HEK293 (cell line): Measurements from ENCODE around the gene AKAP12.
A peak's percentile ranks its signal among the peaks of the same experiment; 100 is the strongest.

Experiments
- CTCF ChIA-PET: fragments of 350-600 bp; formaldehyde crosslinking; extraction: SDS; loops from one replicate; lab custom pipeline; 2021; ENCODE audit warnings: antibody characterized with exemption; lab: Yijun Ruan, JAX
- POLR2A ChIA-PET: fragments of 300-600 bp; formaldehyde crosslinking; extraction: SDS; loops from one replicate; lab custom pipeline; 2020; ENCODE audit warnings: antibody characterized with exemption, inconsistent platforms; lab: Yijun Ruan, JAX
- H3K27ac ChIP-seq: fragments of 200-500 bp; sonication (Bioruptor generic); 2 replicates; pipeline ENCODE4 v1.5.1; 2014; ENCODE audit warnings: low read depth, low read length, control low read depth, inconsistent platforms; ENCODE audit errors: extremely low read depth
- H3K36me3 ChIP-seq, 2 experiments: fragments of 200-500 bp in 1 of 2; sonication (Bioruptor generic) in 1 of 2; 1 replicate in 1 of 2; 2 replicates in 1 of 2; pipeline ENCODE4 v1.5.1; 2014 to 2017; ENCODE audit warnings: inconsistent platforms in 2 of 2, low read length in 2 of 2; ENCODE audit not compliant: control insufficient read depth in 2 of 2, insufficient read depth in 1 of 2
- H3K4me1 ChIP-seq: fragments of 200-500 bp; sonication (Bioruptor generic); 2 replicates; pipeline ENCODE4 v1.5.1; 2014; ENCODE audit warnings: mild to moderate bottlenecking, low read length, inconsistent platforms; ENCODE audit not compliant: control insufficient read depth, insufficient read depth
- H3K4me3 ChIP-seq: 2 replicates; pipeline ENCODE4 v1.5.1; 2011; ENCODE audit warnings: low read depth, mild to moderate bottlenecking, control low read depth, low read length, moderate library complexity
- H3K9me3 ChIP-seq: fragments of 200-500 bp; sonication (Bioruptor generic); 2 replicates; pipeline ENCODE4 v1.5.1; 2014; ENCODE audit warnings: low read depth, low read length, inconsistent platforms; ENCODE audit not compliant: control insufficient read depth, insufficient read depth
- AEBP2 ChIP-seq: fragments of 450-650 bp; formaldehyde crosslinking; IDR thresholded peaks from 2 replicates; pipeline ENCODE4 v1.5.1; 2016; ENCODE audit warnings: missing biosample characterization, missing genetic modification characterization, borderline replicate concordance
- FEZF1 ChIP-seq: fragments of 450-650 bp; formaldehyde crosslinking; IDR thresholded peaks from 2 replicates; pipeline ENCODE4 v1.5.1; 2016; ENCODE audit warnings: missing biosample characterization, missing genetic modification characterization
- HIC1 ChIP-seq: fragments of 450-650 bp; formaldehyde crosslinking; IDR thresholded peaks from 2 replicates; pipeline ENCODE4 v1.5.1; 2016; ENCODE audit warnings: missing biosample characterization, missing genetic modification characterization
- HOXC10 ChIP-seq: sonication (generic); formaldehyde crosslinking; IDR thresholded peaks from 2 replicates; pipeline ENCODE4 v1.8.1; 2023; ENCODE audit warnings: mild to moderate bottlenecking, missing genetic modification reagents
- KLF1 ChIP-seq: fragments of 450-650 bp; formaldehyde crosslinking; IDR thresholded peaks from 2 replicates; pipeline ENCODE4 v1.5.1; 2016; ENCODE audit warnings: missing biosample characterization, missing genetic modification characterization
- KLF16 ChIP-seq: fragments of 450-650 bp; formaldehyde crosslinking; IDR thresholded peaks from 2 replicates; pipeline ENCODE4 v1.5.1; 2017; ENCODE audit warnings: missing biosample characterization, missing genetic modification characterization
- MZF1 ChIP-seq: fragments of 450-650 bp; formaldehyde crosslinking; IDR thresholded peaks from 2 replicates; pipeline ENCODE4 v1.5.1; 2017; ENCODE audit warnings: missing biosample characterization, missing genetic modification characterization, borderline replicate concordance
- SCRT1 ChIP-seq: fragments of 450-650 bp; formaldehyde crosslinking; IDR thresholded peaks from 2 replicates; pipeline ENCODE4 v1.5.1; 2016; ENCODE audit warnings: missing biosample characterization, missing genetic modification characterization, borderline replicate concordance
- TRIM28 ChIP-seq: IDR thresholded peaks from 2 replicates; pipeline ENCODE4 v1.6.1; 2011; ENCODE audit warnings: low read length, control low read depth, borderline replicate concordance
- ZBTB1 ChIP-seq: fragments of 450-650 bp; formaldehyde crosslinking; IDR thresholded peaks from 2 replicates; pipeline ENCODE4 v1.5.1; 2016; ENCODE audit warnings: missing biosample characterization, missing genetic modification characterization
- ZBTB26 ChIP-seq: fragments of 450-650 bp; formaldehyde crosslinking; optimal IDR thresholded peaks from 2 replicates; pipeline ENCODE3; 2016; ENCODE audit warnings: missing biosample characterization, mild to moderate bottlenecking, missing genetic modification characterization
- ZBTB44 ChIP-seq: fragments of 450-650 bp; IDR thresholded peaks from 2 replicates; pipeline ENCODE4 v1.5.1; 2018; ENCODE audit warnings: missing biosample characterization, mild to moderate bottlenecking, missing genetic modification characterization
- ZBTB48 ChIP-seq: fragments of 450-650 bp; formaldehyde crosslinking; IDR thresholded peaks from 2 replicates; pipeline ENCODE4 v1.5.1; 2016; ENCODE audit warnings: missing biosample characterization, missing genetic modification characterization
- ZNF132 ChIP-seq: fragments of 450-650 bp; formaldehyde crosslinking; IDR thresholded peaks from 2 replicates; pipeline ENCODE4 v1.5.1; 2017; ENCODE audit warnings: missing biosample characterization, missing genetic modification characterization, borderline replicate concordance
- ZNF138 ChIP-seq: fragments of 450-650 bp; formaldehyde crosslinking; IDR thresholded peaks from 2 replicates; pipeline ENCODE4 v1.5.1; 2016; ENCODE audit warnings: missing biosample characterization, missing genetic modification characterization, borderline replicate concordance
- ZNF157 ChIP-seq: fragments of 450-650 bp; formaldehyde crosslinking; IDR thresholded peaks from 2 replicates; pipeline ENCODE4 v1.5.1; 2016; ENCODE audit warnings: missing biosample characterization, missing genetic modification characterization
- ZNF239 ChIP-seq: fragments of 450-650 bp; formaldehyde crosslinking; IDR thresholded peaks from 2 replicates; pipeline ENCODE4 v1.5.1; 2016; ENCODE audit warnings: missing biosample characterization, missing genetic modification characterization
- ZNF350 ChIP-seq: fragments of 450-650 bp; formaldehyde crosslinking; IDR thresholded peaks from 2 replicates; pipeline ENCODE4 v1.5.0; 2017; ENCODE audit warnings: missing biosample characterization, mild to moderate bottlenecking, missing genetic modification characterization
- ZNF354C ChIP-seq: fragments of 450-650 bp; formaldehyde crosslinking; IDR thresholded peaks from 2 replicates; pipeline ENCODE4 v1.5.1; 2016; ENCODE audit warnings: missing biosample characterization, missing genetic modification characterization, low read depth, borderline replicate concordance
- ZNF404 ChIP-seq: fragments of 450-650 bp; formaldehyde crosslinking; IDR thresholded peaks from 2 replicates; pipeline ENCODE4 v1.5.1; 2017; ENCODE audit warnings: missing biosample characterization, missing genetic modification characterization
- ZNF423 ChIP-seq: fragments of 450-650 bp; formaldehyde crosslinking; IDR thresholded peaks from 2 replicates; pipeline ENCODE4 v1.5.1; 2016; ENCODE audit warnings: missing biosample characterization, missing genetic modification characterization
- ZNF473 ChIP-seq: fragments of 450-650 bp; formaldehyde crosslinking; IDR thresholded peaks from 2 replicates; pipeline ENCODE4 v1.5.1; 2017; ENCODE audit warnings: missing biosample characterization, missing genetic modification characterization
- ZNF664 ChIP-seq: fragments of 450-650 bp; formaldehyde crosslinking; IDR thresholded peaks from 2 replicates; pipeline ENCODE4 v1.5.1; 2016; ENCODE audit warnings: missing biosample characterization, missing genetic modification characterization
- ZNF677 ChIP-seq: fragments of 450-650 bp; IDR thresholded peaks from 2 replicates; pipeline ENCODE4 v1.5.0; 2018; ENCODE audit warnings: missing biosample characterization, mild to moderate bottlenecking, missing genetic modification characterization, moderate library complexity

Gene AKAP12

GRCh38 chr6:151393410-151393809 lies 153.6 kb downstream of the AKAP12 start:
- ChIA-PET POLR2A (interaction anchor here (0.6 kb wide), 1 partner anchor 212 kb away, joined by 3 read pairs; no protein-coding TSS in a partner anchor), CTCF (interaction anchor here (0.6 to 3.2 kb wide), 5 partner anchors 11 to 1322 kb away, joined by 3 to 12 read pairs (median 3); no protein-coding TSS in a partner anchor)
- H3K9me3 ChIP-seq = no peaks in the 10 kb centered on the region
- H3K36me3 ChIP-seq = peaks cover 0 to 39% of the 10 kb centered on the region in 2 experiments; a peak in 2 of 3 replicates
- TF ChIP-seq ZNF157 (tag by site-specific recombination) (no peak), ZBTB26 (tag by site-specific recombination) (no peak), AEBP2 (no peak), ZNF138 (tag by site-specific recombination) (no peak), SCRT1 (tag by site-specific recombination) (no peak), ZBTB44 (no peak), HOXC10 (CRISPR knock-in tag) (no peak), ZNF132 (tag by site-specific recombination) (no peak), ZNF473 (tag by site-specific recombination) (no peak), KLF1 (tag by site-specific recombination) (no peak), ZNF677 (tag by site-specific recombination) (no peak)
- TF ChIP-seq, all 188 proteins: peak for 0
- H3K4me3 ChIP-seq = no peak overlapping the region
- peaks cover 6% of the 10 kb centered on the region for H3K4me1 ChIP-seq
- no peak overlapping the region for H3K27ac ChIP-seq

GRCh38 chr6:151399679-151400078 lies 159.9 kb downstream of the AKAP12 start:
- peaks cover 13 to 58% of the 10 kb centered on the region in 2 experiments for H3K36me3 ChIP-seq
- no peaks in the 10 kb centered on the region for H3K9me3 ChIP-seq
- no peak overlapping the region for H3K27ac ChIP-seq

GRCh38 chr6:151400473-151400872 lies 160.7 kb downstream of the AKAP12 start:
- POLR2A ChIA-PET = interaction anchor here (1.7 kb wide), 1 partner anchor 10 kb away, joined by 6 read pairs; no protein-coding TSS in a partner anchor
- Histone ChIP-seq H3K4me3 (no peak overlapping the region), H3K9me3 (no peaks in the 10 kb centered on the region), H3K36me3 (peaks cover 16 to 58% of the 10 kb centered on the region in 2 experiments), H3K27ac (no peak overlapping the region), H3K4me1 (no peaks in the 10 kb centered on the region)
- no peak for TF ChIP-seq ZBTB1 (tag by site-specific recombination)
- no peak for TF ChIP-seq ZNF354C (tag by site-specific recombination)
- TF ChIP-seq MZF1 (tag by site-specific recombination) = no peak
- TF ChIP-seq ZNF664 (tag by site-specific recombination) = no peak
- no peak for TF ChIP-seq ZNF423 (tag by site-specific recombination)
- TF ChIP-seq KLF16 = no peak
- TF ChIP-seq ZNF350 = no peak
- no peak for TF ChIP-seq ZNF239 (tag by site-specific recombination)
- TF ChIP-seq ZNF404 (tag by site-specific recombination) = no peak
- TF ChIP-seq HIC1 (tag by site-specific recombination) = no peak
- no peak for TF ChIP-seq FEZF1 (tag by site-specific recombination)
- CTCF ChIA-PET = interaction anchor here (0.6 kb wide), 1 partner anchor 956 kb away, joined by 3 read pairs; no protein-coding TSS in a partner anchor

More at GRCh38 chr6:151399679-151400078, 159.9 kb downstream of the AKAP12 start:
- TF ChIP-seq ZBTB48 (tag by site-specific recombination) = no peak
- TF ChIP-seq TRIM28 = peak; percentile 52; the same call in 1 of the 2 replicates
- Histone ChIP-seq H3K4me1 (no peaks in the 10 kb centered on the region), H3K4me3 (no peak overlapping the region)
- POLR2A ChIA-PET = no interaction called here
- CTCF ChIA-PET = interaction anchor here (0.6 to 0.8 kb wide), 2 partner anchors 248 to 957 kb away, joined by 3 read pairs; no protein-coding TSS in a partner anchor
